PC-9 (cell line): ENCODE measurements around the gene ZFR2.

ENCODE experiments used
- CTCF ChIP-seq: fragments of 200-600 bp; sonication (generic); conservative IDR thresholded peaks from 2 replicates; pipeline ENCODE4 v1.6.1; 2017; ENCODE audit warnings: mixed run types, antibody characterized with exemption, mild to moderate bottlenecking, moderate library complexity
- EZH2 ChIP-seq: fragments of 200-600 bp; sonication (generic); IDR thresholded peaks from 2 replicates; pipeline ENCODE4 v1.8.0; 2017; ENCODE audit warnings: antibody characterized with exemption, low read depth

- no peak for TF ChIP-seq CTCF
- no peak for TF ChIP-seq EZH2
These were observed 30.9 kb upstream of the ZFR2 start for GRCh38 chr19:3899531-3900294.
